HepG2 (cell line): Measurements from ENCODE around the gene DNAI2. TPM values are rescaled to one million over a fixed set of nuclear protein-coding genes. Genes with fewer than 3 reads are reported as not detected.

Experiments used
- ATAC-seq: fragments of 200-7000 bp; cut with Tn5 transposase; 3 replicates; pipeline ENCODE4 v1.9.1; 2020; ENCODE audit warnings: mild to moderate bottlenecking, moderate library complexity
- BruUV-seq: library from RNA; stranded (reverse); fragments of 400-500 nt; replicated peaks from 2 replicates; lab custom pipeline; 2021; lab: Mats Ljungman, UMichigan
- CTCF ChIA-PET: fragments of 300-600 bp; formaldehyde crosslinking; extraction: SDS; loops from one replicate; lab custom pipeline; 2021; ENCODE audit warnings: low total read pairs, inconsistent platforms, low intra/inter-chr PET ratio; lab: Yijun Ruan, JAX
- POLR2A ChIA-PET: fragments of 350-600 bp; sonication (Branson Sonifier 250); formaldehyde crosslinking; loops from one replicate; lab custom pipeline; 2020; ENCODE audit warnings: antibody characterized with exemption, inconsistent platforms; lab: Yijun Ruan, JAX
- DNase-seq: peaks from one replicate; pipeline ENCODE4 v3.0.0-alpha.2; 2015; ENCODE audit warnings: low spot score
- FAIRE-seq: peaks from 3 replicates; lab custom pipeline; 2011; peaks lifted over from hg19 to GRCh38; lab: Jason Lieb, UNC
- H2AFZ ChIP-seq: one replicate; pipeline ENCODE4 v1.6.1; 2011; ENCODE audit warnings: low read length, inconsistent platforms
- H3K27ac ChIP-seq: fragments of 300-600 bp; 3 replicates; pipeline ENCODE4 v1.8.0; 2011; ENCODE audit warnings: mixed run types, mild to moderate bottlenecking, mixed read lengths, low read length, inconsistent platforms; ENCODE audit not compliant: insufficient read depth; ENCODE audit errors: extremely low read length
- H3K27me3 ChIP-seq, 2 experiments: fragments of 200-600 bp in 1 of 2; 2 replicates in 1 of 2; 3 replicates in 1 of 2; pipeline versions ENCODE4 v1.6.0 to v1.8.0; 2011; ENCODE audit warnings: low read length in 2 of 2, mild to moderate bottlenecking in 2 of 2, moderate library complexity in 2 of 2, inconsistent platforms in 1 of 2; ENCODE audit not compliant: insufficient read depth in 2 of 2, control insufficient read depth in 1 of 2
- H3K36me3 ChIP-seq, 2 experiments: fragments of 200-600 bp in 1 of 2; replicated peaks in 1 of 2; 2 replicates in 1 of 2; 3 replicates in 1 of 2; pipeline versions ENCODE4 v1.5.1 to v1.8.0; 2011; ENCODE audit warnings: low read length in 2 of 2, inconsistent platforms in 1 of 2; ENCODE audit not compliant: insufficient read depth in 2 of 2, control insufficient read depth in 1 of 2
- H3K4me1 ChIP-seq: 2 replicates; pipeline ENCODE4 v1.5.1; 2012; ENCODE audit warnings: low read length, inconsistent platforms; ENCODE audit not compliant: insufficient read depth
- H3K4me2 ChIP-seq: 2 replicates; pipeline ENCODE4 v1.6.0; 2011; ENCODE audit warnings: low read depth, low read length, inconsistent platforms
- H3K4me3 ChIP-seq, 3 experiments: fragments of 200-600 bp in 1 of 3; sonication (generic), shearing (Covaris generic) in 1 of 3; replicated peaks in 1 of 3; 2 replicates each; pipeline ENCODE4 v1.5.1; 2011 to 2016; ENCODE audit warnings: low read length in 3 of 3, inconsistent platforms in 2 of 3, low read depth in 2 of 3, mild to moderate bottlenecking in 2 of 3, control low read depth in 1 of 3, mixed read lengths in 1 of 3; ENCODE audit not compliant: insufficient read depth in 1 of 3
- H3K79me2 ChIP-seq: one replicate; pipeline ENCODE4 v1.6.1; 2011; ENCODE audit warnings: low read length, inconsistent platforms; ENCODE audit not compliant: insufficient read depth
- H3K9ac ChIP-seq: 2 replicates; pipeline ENCODE4 v1.6.0; 2011; ENCODE audit warnings: mild to moderate bottlenecking, low read depth, low read length, inconsistent platforms; ENCODE audit not compliant: insufficient read depth
- H3K9me3 ChIP-seq: 2 replicates; pipeline ENCODE4 v1.5.1; 2012; ENCODE audit warnings: mild to moderate bottlenecking, low read length
- H4K20me1 ChIP-seq: 2 replicates; pipeline ENCODE4 v1.6.0; 2011; ENCODE audit warnings: inconsistent platforms, mild to moderate bottlenecking, low read length, moderate library complexity; ENCODE audit not compliant: insufficient read depth
- AHR ChIP-seq: IDR thresholded peaks from 2 replicates; pipeline ENCODE4 v1.6.1; 2018; ENCODE audit warnings: missing genetic modification reagents, missing compliant biosample characterization
- BHLHE40 ChIP-seq: IDR thresholded peaks from 2 replicates; pipeline ENCODE4 v1.6.1; 2011; ENCODE audit warnings: low read length, improper control_type of control experiment
- CAMTA2 ChIP-seq: sonication (generic); formaldehyde crosslinking; IDR thresholded peaks from 2 replicates; pipeline ENCODE4 v1.4.0; 2020; ENCODE audit warnings: mild to moderate bottlenecking, missing genetic modification reagents, borderline replicate concordance
- NFE2L1 ChIP-seq: sonication (generic); formaldehyde crosslinking; IDR thresholded peaks from 2 replicates; pipeline ENCODE4 v1.4.0; 2020; ENCODE audit warnings: missing genetic modification reagents, mild to moderate bottlenecking, borderline replicate concordance
- SP4 ChIP-seq: sonication (generic); formaldehyde crosslinking; IDR thresholded peaks from 2 replicates; pipeline ENCODE4 v1.8.1; 2023; ENCODE audit warnings: mild to moderate bottlenecking, missing genetic modification reagents
- ZKSCAN8 ChIP-seq: IDR thresholded peaks from 2 replicates; pipeline ENCODE4 v1.6.1; 2016; ENCODE audit warnings: borderline replicate concordance, missing genetic modification reagents, missing compliant biosample characterization
- ZNF431 ChIP-seq: sonication (generic); formaldehyde crosslinking; IDR thresholded peaks from 2 replicates; pipeline ENCODE4 v1.9.0; 2022; ENCODE audit warnings: missing genetic modification reagents, low read depth, mild to moderate bottlenecking, borderline replicate concordance
- ZNF564 ChIP-seq: sonication (generic); formaldehyde crosslinking; IDR thresholded peaks from 2 replicates; pipeline ENCODE4 v1.8.1; 2023; ENCODE audit warnings: mild to moderate bottlenecking, missing genetic modification reagents
- ZNF605 ChIP-seq: sonication (generic); formaldehyde crosslinking; IDR thresholded peaks from 2 replicates; pipeline ENCODE4 v1.8.0; 2022; ENCODE audit warnings: mild to moderate bottlenecking, missing genetic modification reagents
- ZNF646 ChIP-seq: sonication (generic); formaldehyde crosslinking; IDR thresholded peaks from 2 replicates; pipeline ENCODE4 v1.9.0; 2021; ENCODE audit warnings: mild to moderate bottlenecking, missing genetic modification reagents
- ZNF674 ChIP-seq: sonication (generic); formaldehyde crosslinking; IDR thresholded peaks from 2 replicates; pipeline ENCODE4 v1.5.0; 2020; ENCODE audit warnings: low read depth, mild to moderate bottlenecking, missing genetic modification reagents
- WGBS: methylation state at CpG from one replicate; pipeline ENCODE4 v1.1.6; 2017; ENCODE audit warnings: low lambda C conversion rate; 5-methylcytosine and 5-hydroxymethylcytosine counted together
- in situ Hi-C: cut with HindIII; loops from 2 replicates; pipeline ENCODE4 v1.10.0; 2017; ENCODE audit warnings: low pct_unique_long_range_greater_than_20kb; ENCODE audit not compliant: extremely low pct_ligation_motif_present
- intact Hi-C: fragments of 100-400 bp; cut with micrococcal nuclease; formaldehyde crosslinking; loops from one replicate; pipeline ENCODE4 v1.10.0; 2022; ENCODE audit not compliant: unreplicated experiment
- polyA plus RNA-seq, 8 experiments: library from polyadenylated mRNA; depleted of rRNA in 3 of 8; stranded (reverse) in 7 of 8; unstranded in 1 of 8; fragments of >200 nt; fragmentation: Illumina TruSeq in 4 of 8; extraction: Trizol in 4 of 8; gene quantifications; 2 replicates each; pipeline versions ENCODE4 v1.2.1 to v1.2.3, GENCODE V29; 2011 to 2016; ENCODE audit warnings: low read depth in 4 of 8, missing spikeins in 1 of 8, mixed read lengths in 1 of 8; ENCODE audit not compliant: insufficient read depth in 1 of 8
- total RNA-seq, 5 experiments: library from RNA; depleted of rRNA; stranded (reverse); fragments of >200 nt; fragmentation: Illumina TruSeq; extraction: Trizol; gene quantifications; 2 replicates each; pipeline ENCODE4 v1.2.3, GENCODE V29; 2016; ENCODE audit warnings: low read depth in 1 of 5
- TF ChIP-seq, protein P1 (sequence below): IDR thresholded peaks from 2 replicates; pipeline ENCODE4 v1.6.1; 2016; ENCODE audit warnings: mild to moderate bottlenecking
- TF ChIP-seq, protein P2 (sequence below): sonication (generic); formaldehyde crosslinking; IDR thresholded peaks from 2 replicates; pipeline ENCODE4 v1.4.0; 2020; ENCODE audit warnings: missing genetic modification reagents
- TF ChIP-seq, protein P3 (sequence below): sonication (generic); formaldehyde crosslinking; conservative IDR thresholded peaks from 2 replicates; pipeline ENCODE4 v1.8.0; 2022; ENCODE audit warnings: mild to moderate bottlenecking, moderate library complexity, missing genetic modification reagents

The DNAI2 gene
- total and polyA plus RNA-seq, 2 of the 13 experiments (the other 11 are each of a cell fraction or from before 2014, with no cell fraction given), result not detected

DNA sequence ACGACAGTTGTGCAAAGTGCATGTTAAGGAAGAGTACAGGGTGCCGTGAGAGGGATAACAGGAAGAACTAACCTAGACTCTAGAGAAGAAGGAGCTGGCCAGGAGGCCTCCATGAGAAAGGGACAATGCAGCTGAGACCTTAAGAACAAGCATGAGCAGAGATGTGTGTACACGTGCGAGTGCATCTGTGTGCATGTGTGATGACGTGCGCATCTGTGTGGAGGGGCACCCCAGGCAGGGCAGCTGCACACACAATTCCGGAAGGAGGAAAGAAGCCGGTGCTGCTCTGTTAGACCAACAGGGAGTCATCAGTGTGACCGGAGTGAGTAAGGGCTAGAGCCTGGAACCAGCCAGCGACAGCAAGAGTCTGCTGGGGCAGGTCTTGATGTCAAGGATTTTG, 44.4 kb downstream of the DNAI2 start (continued):
- no peak for TF ChIP-seq ZNF564 (CRISPR knock-in tag)
- no peak for TF ChIP-seq SP4
- no peak for TF ChIP-seq ZKSCAN8
- no peak for TF ChIP-seq ZNF605 (CRISPR knock-in tag)
- TF ChIP-seq AHR (CRISPR knock-in tag), result no peak
- TF ChIP-seq, protein P1, sequence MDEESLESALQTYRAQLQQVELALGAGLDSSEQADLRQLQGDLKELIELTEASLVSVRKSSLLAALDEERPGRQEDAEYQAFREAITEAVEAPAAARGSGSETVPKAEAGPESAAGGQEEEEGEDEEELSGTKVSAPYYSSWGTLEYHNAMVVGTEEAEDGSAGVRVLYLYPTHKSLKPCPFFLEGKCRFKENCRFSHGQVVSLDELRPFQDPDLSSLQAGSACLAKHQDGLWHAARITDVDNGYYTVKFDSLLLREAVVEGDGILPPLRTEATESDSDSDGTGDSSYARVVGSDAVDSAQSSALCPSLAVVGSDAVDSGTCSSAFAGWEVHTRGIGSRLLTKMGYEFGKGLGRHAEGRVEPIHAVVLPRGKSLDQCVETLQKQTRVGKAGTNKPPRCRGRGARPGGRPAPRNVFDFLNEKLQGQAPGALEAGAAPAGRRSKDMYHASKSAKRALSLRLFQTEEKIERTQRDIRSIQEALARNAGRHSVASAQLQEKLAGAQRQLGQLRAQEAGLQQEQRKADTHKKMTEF, result no peak
- TF ChIP-seq, all 625 proteins: peak for 0

GRCh38 chr17:74324521-74324920, 50.5 kb downstream of the DNAI2 start:
- H3K4me1 ChIP-seq, result no peaks in the 10 kb centered on the region
- H3K79me2 ChIP-seq, result no peaks in the 10 kb centered on the region
- H3K9ac ChIP-seq, result no peak overlapping the region
- DNase-seq (no peak), FAIRE-seq (no peak), ATAC-seq (no peak)
- intact Hi-C loops (no loop called here), in situ Hi-C loops (no loop called here)
- POLR2A ChIA-PET, result no interaction called here
- no peak overlapping the region for H3K4me2 ChIP-seq
- H3K4me3 ChIP-seq, result no peak overlapping the region
- H3K36me3 ChIP-seq, result no peaks in the 10 kb centered on the region
- H2AFZ ChIP-seq, result no peak overlapping the region
- 37% methylated on average over 6 of the region's 6 CpGs for WGBS
- BruUV-seq, result no TSS peak
- CTCF ChIA-PET, result no interaction called here
- no peak overlapping the region for H3K27ac ChIP-seq
- H4K20me1 ChIP-seq, result no peaks in the 10 kb centered on the region
- peaks cover 11 to 70% of the 10 kb centered on the region in 2 experiments for H3K27me3 ChIP-seq
- no peaks in the 10 kb centered on the region for H3K9me3 ChIP-seq
- TF ChIP-seq ZKSCAN8 (no peak), CAMTA2 (CRISPR knock-in tag) (no peak), NFE2L1 (CRISPR knock-in tag) (no peak), ZNF431 (CRISPR knock-in tag) (no peak), ZNF646 (CRISPR knock-in tag) (no peak), ZNF674 (CRISPR knock-in tag) (no peak), BHLHE40 (no peak)
- TF ChIP-seq, protein P2, sequence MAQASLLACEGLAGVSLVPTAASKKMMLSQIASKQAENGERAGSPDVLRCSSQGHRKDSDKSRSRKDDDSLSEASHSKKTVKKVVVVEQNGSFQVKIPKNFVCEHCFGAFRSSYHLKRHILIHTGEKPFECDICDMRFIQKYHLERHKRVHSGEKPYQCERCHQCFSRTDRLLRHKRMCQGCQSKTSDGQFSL, result no peak
- TF ChIP-seq, protein P3, sequence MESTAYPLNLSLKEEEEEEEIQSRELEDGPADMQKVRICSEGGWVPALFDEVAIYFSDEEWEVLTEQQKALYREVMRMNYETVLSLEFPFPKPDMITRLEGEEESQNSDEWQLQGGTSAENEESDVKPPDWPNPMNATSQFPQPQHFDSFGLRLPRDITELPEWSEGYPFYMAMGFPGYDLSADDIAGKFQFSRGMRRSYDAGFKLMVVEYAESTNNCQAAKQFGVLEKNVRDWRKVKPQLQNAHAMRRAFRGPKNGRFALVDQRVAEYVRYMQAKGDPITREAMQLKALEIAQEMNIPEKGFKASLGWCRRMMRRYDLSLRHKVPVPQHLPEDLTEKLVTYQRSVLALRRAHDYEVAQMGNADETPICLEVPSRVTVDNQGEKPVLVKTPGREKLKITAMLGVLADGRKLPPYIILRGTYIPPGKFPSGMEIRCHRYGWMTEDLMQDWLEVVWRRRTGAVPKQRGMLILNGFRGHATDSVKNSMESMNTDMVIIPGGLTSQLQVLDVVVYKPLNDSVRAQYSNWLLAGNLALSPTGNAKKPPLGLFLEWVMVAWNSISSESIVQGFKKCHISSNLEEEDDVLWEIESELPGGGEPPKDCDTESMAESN, result no peak
